Measurements from ENCODE around the gene PICALM. TPM values are rescaled to one million over a fixed set of nuclear protein-coding genes. Genes with fewer than 3 reads are reported as not detected.

The PICALM gene
- total and polyA plus RNA-seq, 9 of the 15 experiments (the other 6 are each of a cell fraction or from before 2014, with no cell fraction given), result 41.3 to 990 (median 309) TPM

DNA sequence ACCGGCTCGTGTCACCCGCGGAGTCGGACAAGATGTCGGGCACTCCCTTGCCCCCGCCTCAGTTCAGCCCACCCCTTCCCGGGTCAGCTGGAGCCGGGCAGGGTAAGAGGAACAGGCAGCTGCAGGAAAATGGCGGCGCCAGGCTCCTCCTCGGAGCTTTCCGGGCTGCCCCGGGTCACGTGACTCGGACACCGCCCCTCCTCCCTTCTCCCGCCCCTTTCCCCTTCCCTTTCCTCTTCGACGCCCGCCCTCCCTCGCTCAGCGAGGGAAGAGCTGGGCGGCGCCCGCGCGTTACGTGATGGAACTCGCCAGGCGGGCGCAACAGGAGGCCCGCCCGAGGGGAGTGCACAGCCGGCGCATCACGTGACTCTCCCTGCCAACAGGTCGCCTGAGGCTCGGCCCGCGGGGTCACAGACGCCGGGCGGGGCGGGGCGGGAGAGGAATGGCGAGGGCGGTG, at the start of gene PICALM (continued):
- peak; percentile 87 for TF ChIP-seq NR2C1 (IDR thresholded peaks at IDR 0.05)
- TF ChIP-seq NR2C1 (tag; IDR thresholded peaks at IDR 0.05), result no peak
- TF ChIP-seq FOXJ3 (CRISPR knock-in tag; IDR thresholded peaks at IDR 0.05), result no peak
- no peak for TF ChIP-seq ZNF274 (IDR thresholded peaks at IDR 0.05; ENCODE audit: borderline replicate concordance, low read depth, low read length)
- TF ChIP-seq ZNF764 (CRISPR knock-in tag; IDR thresholded peaks at IDR 0.05; ENCODE audit: low read depth), result no peak
- TF ChIP-seq, protein P1, sequence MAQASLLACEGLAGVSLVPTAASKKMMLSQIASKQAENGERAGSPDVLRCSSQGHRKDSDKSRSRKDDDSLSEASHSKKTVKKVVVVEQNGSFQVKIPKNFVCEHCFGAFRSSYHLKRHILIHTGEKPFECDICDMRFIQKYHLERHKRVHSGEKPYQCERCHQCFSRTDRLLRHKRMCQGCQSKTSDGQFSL (CRISPR knock-in tag; IDR thresholded peaks at IDR 0.05), result peak; percentile 71; the same call in 1 of the 2 replicates
- TF ChIP-seq, protein P1 (tag; IDR thresholded peaks at IDR 0.05), result peak in 1 of 2 experiments; percentile 11; a peak in 1 of 4 replicates
- TF ChIP-seq, protein P2, sequence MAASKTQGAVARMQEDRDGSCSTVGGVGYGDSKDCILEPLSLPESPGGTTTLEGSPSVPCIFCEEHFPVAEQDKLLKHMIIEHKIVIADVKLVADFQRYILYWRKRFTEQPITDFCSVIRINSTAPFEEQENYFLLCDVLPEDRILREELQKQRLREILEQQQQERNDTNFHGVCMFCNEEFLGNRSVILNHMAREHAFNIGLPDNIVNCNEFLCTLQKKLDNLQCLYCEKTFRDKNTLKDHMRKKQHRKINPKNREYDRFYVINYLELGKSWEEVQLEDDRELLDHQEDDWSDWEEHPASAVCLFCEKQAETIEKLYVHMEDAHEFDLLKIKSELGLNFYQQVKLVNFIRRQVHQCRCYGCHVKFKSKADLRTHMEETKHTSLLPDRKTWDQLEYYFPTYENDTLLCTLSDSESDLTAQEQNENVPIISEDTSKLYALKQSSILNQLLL (CRISPR knock-in tag; IDR thresholded peaks at IDR 0.05; ENCODE audit: borderline replicate concordance), result no peak
- TF ChIP-seq SOX6 (IDR thresholded peaks at IDR 0.05), result peak; percentile 75
- TF ChIP-seq ZNF124 (CRISPR knock-in tag; IDR thresholded peaks at IDR 0.05), result no peak
- TF ChIP-seq ZNF184 (CRISPR knock-in tag; IDR thresholded peaks at IDR 0.05), result no peak
- no peak for TF ChIP-seq EZH2 (IDR thresholded peaks at IDR 0.05; ENCODE audit: borderline replicate concordance, low read depth, low read length)
- TF ChIP-seq HEY1 (CRISPR knock-in tag; IDR thresholded peaks at IDR 0.05; ENCODE audit: borderline replicate concordance), result no peak
- TF ChIP-seq NFIC (IDR thresholded peaks at IDR 0.05), result no peak; the same call in 1 of the 2 replicates
- TF ChIP-seq HMGXB4 (CRISPR knock-in tag; IDR thresholded peaks at IDR 0.05), result no peak
- TF ChIP-seq RBM15 (IDR thresholded peaks at IDR 0.05; ENCODE audit: insufficient read depth, low read length), result no peak
- TF ChIP-seq HMG20B (CRISPR knock-in tag; IDR thresholded peaks at IDR 0.05), result no peak
- TF ChIP-seq YBX1 (IDR thresholded peaks at IDR 0.05), result no peak
- TF ChIP-seq, protein P3, sequence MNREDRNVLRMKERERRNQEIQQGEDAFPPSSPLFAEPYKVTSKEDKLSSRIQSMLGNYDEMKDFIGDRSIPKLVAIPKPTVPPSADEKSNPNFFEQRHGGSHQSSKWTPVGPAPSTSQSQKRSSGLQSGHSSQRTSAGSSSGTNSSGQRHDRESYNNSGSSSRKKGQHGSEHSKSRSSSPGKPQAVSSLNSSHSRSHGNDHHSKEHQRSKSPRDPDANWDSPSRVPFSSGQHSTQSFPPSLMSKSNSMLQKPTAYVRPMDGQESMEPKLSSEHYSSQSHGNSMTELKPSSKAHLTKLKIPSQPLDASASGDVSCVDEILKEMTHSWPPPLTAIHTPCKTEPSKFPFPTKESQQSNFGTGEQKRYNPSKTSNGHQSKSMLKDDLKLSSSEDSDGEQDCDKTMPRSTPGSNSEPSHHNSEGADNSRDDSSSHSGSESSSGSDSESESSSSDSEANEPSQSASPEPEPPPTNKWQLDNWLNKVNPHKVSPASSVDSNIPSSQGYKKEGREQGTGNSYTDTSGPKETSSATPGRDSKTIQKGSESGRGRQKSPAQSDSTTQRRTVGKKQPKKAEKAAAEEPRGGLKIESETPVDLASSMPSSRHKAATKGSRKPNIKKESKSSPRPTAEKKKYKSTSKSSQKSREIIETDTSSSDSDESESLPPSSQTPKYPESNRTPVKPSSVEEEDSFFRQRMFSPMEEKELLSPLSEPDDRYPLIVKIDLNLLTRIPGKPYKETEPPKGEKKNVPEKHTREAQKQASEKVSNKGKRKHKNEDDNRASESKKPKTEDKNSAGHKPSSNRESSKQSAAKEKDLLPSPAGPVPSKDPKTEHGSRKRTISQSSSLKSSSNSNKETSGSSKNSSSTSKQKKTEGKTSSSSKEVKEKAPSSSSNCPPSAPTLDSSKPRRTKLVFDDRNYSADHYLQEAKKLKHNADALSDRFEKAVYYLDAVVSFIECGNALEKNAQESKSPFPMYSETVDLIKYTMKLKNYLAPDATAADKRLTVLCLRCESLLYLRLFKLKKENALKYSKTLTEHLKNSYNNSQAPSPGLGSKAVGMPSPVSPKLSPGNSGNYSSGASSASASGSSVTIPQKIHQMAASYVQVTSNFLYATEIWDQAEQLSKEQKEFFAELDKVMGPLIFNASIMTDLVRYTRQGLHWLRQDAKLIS (CRISPR knock-in tag; IDR thresholded peaks at IDR 0.05), result peak; percentile 79; the same call in 1 of the 2 replicates
- no peak for TF ChIP-seq NR4A1 (CRISPR knock-in tag; IDR thresholded peaks at IDR 0.05)
- no peak for TF ChIP-seq NR4A1 (tag; IDR thresholded peaks at IDR 0.05)
- TF ChIP-seq ZNF76 (CRISPR knock-in tag; IDR thresholded peaks at IDR 0.05; ENCODE audit: borderline replicate concordance), result no peak
- peak; percentile 34 for TF ChIP-seq HNRNPK (IDR thresholded peaks at IDR 0.05; ENCODE audit: low read depth, low read length, poor library complexity, severe bottlenecking)

Measured in K562 (cell line).